HG03025 (cell line): Measurements from ENCODE around the gene RAB29.

Experiments used
- ATAC-seq: cut with Tn5 transposase; IDR thresholded peaks from one replicate; pipeline ENCODE4 v1.9.1; 2021; ENCODE audit warnings: mild to moderate bottlenecking, moderate library complexity; ENCODE audit not compliant: unreplicated experiment, low FRiP score

RAB29 gene

GRCh38 chr1:205767248-205767647 is 8.0 kb downstream of the RAB29 start:
- no peak for ATAC-seq

GRCh38 chr1:205766570-205766969 is 8.7 kb downstream of the RAB29 start:
- ATAC-seq: no peak

DNA sequence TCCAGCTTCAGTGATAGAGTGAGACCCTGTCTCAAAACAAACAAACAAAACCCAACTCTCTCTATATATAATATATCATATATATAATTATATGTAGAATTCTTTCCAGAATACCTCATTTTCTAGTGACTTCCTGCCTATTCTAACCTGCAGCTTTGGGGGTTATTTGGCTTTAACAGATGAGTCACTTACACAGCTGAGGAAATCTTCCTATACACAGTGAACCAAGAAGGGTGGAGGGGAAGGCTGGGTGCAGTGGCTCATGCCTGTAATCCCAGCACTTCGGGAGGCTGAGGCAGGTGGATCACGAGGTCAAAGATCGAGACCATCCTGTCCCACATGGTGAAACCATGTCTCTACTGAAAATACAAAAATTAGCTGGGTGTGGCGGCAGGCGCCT is 9.2 kb downstream of the RAB29 start:
- ATAC-seq: no peak

GRCh38 chr1:205764578-205764977 is 10.7 kb downstream of the RAB29 start:
- ATAC-seq: no peak

- ATAC-seq: no peak
Measured at GRCh38 chr1:205763980-205764379, 11.3 kb downstream of the RAB29 start.

DNA sequence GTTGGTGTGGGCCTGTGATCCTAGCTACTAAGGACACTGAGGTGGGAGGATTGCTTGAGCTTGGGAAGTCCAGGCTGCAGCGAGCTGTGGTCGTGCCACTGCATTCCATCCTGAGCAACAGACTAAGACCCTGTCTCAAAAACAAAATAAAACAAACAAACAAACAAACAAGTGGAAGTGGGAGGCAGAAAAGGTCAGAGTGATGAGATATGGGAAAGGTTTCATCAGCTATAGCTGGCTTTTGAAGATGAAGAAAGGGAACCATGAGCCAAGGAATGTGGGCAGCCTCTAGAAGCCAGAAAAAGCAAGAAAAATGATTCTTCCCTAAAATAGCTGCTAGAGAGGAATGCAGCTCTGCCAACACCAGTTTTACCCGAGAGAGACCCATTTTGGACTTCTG is 14.7 kb downstream of the RAB29 start:
- no peak for ATAC-seq

DNA sequence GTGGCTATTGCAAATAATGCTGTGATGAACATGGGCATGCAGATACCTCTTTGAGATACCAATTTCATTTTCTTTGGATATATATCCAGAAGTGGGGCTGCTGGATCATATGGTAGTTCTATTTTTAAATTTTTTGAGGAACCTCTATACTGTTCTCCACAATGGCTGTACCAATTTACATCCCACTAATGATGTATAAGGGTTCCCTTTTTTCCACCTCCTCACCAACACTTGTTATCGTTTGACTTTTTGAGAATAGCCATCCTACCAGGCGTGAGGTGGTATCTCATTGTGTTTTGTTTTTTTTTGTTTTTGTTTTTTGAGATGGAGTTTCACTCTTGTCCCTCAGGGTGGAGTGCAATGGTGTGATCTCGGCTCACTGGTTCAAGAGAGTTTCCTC is 18.7 kb downstream of the RAB29 start:
- no peak for ATAC-seq

DNA sequence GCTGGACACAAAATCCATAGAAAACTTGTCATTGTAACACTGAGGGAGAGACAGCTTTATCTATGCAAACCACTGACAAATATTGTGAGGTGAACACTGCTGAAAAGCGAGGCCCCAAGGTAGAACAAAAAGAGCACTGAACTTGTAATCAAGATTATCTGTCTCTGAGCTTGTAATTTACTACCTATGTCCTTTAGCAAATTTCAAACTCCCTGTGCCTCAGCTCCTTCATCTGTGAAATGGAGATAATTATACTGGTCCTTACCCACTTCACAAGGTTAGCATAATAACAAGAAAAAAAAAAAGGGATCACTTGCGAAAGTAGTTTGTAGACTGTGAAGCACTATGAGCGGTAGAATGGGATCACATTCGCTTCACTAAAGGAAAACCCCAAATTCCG is 20.4 kb downstream of the RAB29 start:
- no peak for ATAC-seq

DNA sequence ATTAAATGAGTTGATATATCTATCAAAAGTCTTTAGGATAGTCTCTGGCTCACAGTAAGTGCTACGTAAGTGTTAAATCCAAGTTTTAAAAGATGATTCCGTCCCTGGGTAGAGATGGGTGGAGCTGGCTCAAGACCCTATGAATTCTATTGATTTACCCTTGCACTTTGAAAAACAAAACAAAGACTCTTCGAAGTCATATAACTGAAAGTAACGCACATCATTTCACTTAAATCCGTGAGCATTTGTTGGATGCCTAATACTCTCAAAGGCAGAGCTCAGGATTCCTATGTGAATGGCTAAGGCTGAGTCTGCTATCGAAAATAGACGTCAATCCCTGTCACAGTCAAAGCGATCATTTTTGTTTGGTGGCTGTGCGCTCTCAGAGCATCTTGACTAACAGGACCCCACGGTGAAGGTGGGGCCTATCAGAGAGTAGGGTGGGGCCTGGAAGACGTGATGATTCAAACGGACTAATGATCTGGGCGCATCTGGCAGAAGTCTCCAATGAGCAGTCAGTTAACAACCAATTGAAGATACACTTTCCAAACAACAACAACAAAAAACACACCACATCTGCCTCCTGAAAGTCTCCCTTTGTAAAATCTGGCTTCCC is 24.1 kb downstream of the RAB29 start:
- no peak for ATAC-seq

- peak; percentile 78 for ATAC-seq
Measured at GRCh38 chr1:205750138-205751035, 24.9 kb downstream of the RAB29 start, which contains the start of gene NUCKS1. TSS of gene NUCKS1 (minus strand) at chr1:205750182. CDS start at chr1:205749973, 209 bp downstream.

GRCh38 chr1:205749234-205750137 is 25.8 kb downstream of the RAB29 start:
- ATAC-seq: peak; percentile 66

- ATAC-seq: peak; percentile 6
Measured at GRCh38 chr1:205748403-205749233, 26.7 kb downstream of the RAB29 start.

DNA sequence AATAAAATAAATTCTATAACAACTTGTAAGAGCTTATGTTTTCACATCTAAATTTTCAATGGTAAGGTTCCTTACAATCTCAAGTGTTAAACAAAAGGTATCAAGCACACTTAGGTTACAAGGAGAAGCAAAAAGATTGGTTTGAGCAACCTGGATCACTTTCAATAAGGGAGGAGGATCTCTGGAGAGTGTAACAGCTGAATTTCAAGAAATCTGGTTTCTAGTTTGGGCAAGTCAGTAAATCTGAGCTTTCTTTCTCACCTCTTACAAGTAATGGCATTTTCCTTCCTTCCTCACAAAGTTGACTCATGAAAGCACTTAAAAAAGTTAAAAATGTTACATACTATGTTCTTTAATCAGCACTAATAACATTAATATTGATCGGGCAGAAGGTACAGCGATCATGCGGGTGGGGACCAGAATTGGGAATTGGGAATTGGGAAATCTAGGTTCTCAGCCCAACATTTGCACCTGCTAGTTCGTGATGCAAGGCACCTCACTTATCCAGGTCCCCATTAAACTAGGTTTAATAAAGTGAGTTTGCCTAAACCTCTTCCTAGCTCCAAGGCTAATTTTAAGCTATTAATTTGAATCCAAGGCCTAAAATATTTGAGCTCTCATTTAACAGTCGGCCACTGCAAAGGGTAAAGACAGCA is 28.4 kb downstream of the RAB29 start:
- ATAC-seq: no peak

DNA sequence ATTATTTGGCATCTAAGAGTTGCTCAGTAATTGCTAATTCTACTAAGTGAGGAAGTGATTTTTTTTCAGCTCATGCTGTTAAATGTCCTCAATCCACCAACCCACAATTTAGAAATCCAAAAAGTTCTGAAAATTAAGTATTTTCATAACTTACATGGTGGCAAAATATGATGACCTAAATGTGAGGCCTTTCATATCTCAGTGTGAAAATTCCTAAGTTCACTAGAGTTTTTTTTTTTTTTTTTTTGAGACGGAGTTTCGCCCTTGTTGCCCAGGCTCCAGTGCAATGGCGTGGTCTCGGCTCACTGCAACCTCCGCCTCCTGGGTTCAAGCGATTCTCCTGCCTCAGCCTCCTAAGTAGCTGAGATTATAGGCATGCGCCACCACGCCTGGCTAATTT is 30.9 kb downstream of the RAB29 start:
- ATAC-seq: no peak

DNA sequence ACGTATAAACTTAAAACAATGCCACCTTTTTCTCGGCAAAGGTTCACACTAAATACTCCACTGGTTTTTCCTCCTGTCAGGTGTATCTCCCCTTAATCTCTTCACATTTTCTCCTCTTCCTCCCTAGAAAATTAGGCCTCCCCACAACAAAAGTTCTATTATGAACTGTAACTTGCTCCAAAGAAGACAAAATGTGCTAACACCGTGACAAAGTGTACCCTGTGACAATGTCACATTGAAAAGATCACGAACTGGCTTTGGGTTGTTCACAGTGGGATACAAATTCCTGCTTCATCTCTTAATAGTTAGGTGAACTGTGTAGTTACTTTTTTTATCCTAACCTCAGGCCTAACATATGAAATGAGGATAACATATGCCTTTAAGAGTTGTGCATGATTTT is 31.3 kb downstream of the RAB29 start:
- ATAC-seq: no peak

DNA sequence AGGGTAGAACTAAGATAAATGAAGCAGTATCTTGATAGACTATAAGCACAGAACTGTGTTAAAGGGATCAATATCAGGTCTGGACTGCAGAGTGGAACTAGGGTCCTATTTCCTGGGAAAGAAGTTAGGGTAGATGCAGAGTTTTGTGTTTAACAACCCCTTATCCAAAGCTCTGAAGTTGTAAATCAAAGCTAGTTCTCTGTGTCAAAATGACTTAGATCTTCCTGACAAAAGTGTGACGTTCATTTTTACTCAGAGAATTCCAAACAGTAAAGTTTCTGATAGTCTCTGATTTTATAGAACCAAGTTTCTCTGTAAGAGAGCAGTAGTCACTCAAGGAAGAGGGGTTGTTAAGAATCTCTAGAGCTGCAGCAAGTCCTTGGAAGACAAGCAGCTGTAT is 33.6 kb downstream of the RAB29 start:
- no peak for ATAC-seq

GRCh38 chr1:205739348-205740160 is 35.7 kb downstream of the RAB29 start:
- no peak for ATAC-seq

GRCh38 chr1:205735218-205735617 is 40.1 kb downstream of the RAB29 start:
- no peak for ATAC-seq
